IPS DF 6.9 (cell line): Measurements from ENCODE around the gene FBN1.

ENCODE experiments used
- DNase-seq: peaks from one replicate; pipeline ENCODE4 v3.0.0-alpha.2; 2013; ENCODE audit warnings: low read depth, low spot score
- H3K27ac ChIP-seq: one replicate; pipeline ENCODE4 v1.5.1; 2013; ENCODE audit warnings: low read length, control low read depth
- H3K27me3 ChIP-seq: 2 replicates; pipeline ENCODE4 v1.6.1; 2013; ENCODE audit warnings: mild to moderate bottlenecking, low read length; ENCODE audit not compliant: control insufficient read depth, insufficient read depth
- H3K36me3 ChIP-seq: 2 replicates; pipeline ENCODE4 v1.6.1; 2013; ENCODE audit warnings: low read length; ENCODE audit not compliant: control insufficient read depth, insufficient read depth
- H3K4me1 ChIP-seq: 2 replicates; pipeline ENCODE4 v1.6.1; 2013; ENCODE audit warnings: low read length; ENCODE audit not compliant: control insufficient read depth, insufficient read depth
- H3K4me3 ChIP-seq: 2 replicates; pipeline ENCODE4 v1.5.1; 2013; ENCODE audit warnings: mild to moderate bottlenecking, low read length
- H3K9me3 ChIP-seq: 2 replicates; pipeline ENCODE4 v1.6.1; 2013; ENCODE audit warnings: low read length, inconsistent platforms; ENCODE audit not compliant: control insufficient read depth, insufficient read depth
- WGBS: extraction: QIAGEN DNeasy Blood & Tissue Kit; methylation state at CpG from one replicate; pipeline ENCODE4 v1.1.7; 2013; ENCODE audit warnings: mixed read lengths, missing lambda C conversion rate; ENCODE audit not compliant: insufficient read length, insufficient coverage; 5-methylcytosine and 5-hydroxymethylcytosine counted together

FBN1 gene

GRCh38 chr15:48463366-48463880 is 182.1 kb downstream of the FBN1 start:
- no peak for DNase-seq
- H3K27me3 ChIP-seq: no peaks in the 10 kb centered on the region
- H3K9me3 ChIP-seq: no peaks in the 10 kb centered on the region
- H3K4me1 ChIP-seq: no peaks in the 10 kb centered on the region
- no CpG with 5 or more reads among the region's 4 CpGs for WGBS
- H3K36me3 ChIP-seq: no peaks in the 10 kb centered on the region
- no peak overlapping the region for H3K27ac ChIP-seq
- H3K4me3 ChIP-seq: no peak overlapping the region

DNA sequence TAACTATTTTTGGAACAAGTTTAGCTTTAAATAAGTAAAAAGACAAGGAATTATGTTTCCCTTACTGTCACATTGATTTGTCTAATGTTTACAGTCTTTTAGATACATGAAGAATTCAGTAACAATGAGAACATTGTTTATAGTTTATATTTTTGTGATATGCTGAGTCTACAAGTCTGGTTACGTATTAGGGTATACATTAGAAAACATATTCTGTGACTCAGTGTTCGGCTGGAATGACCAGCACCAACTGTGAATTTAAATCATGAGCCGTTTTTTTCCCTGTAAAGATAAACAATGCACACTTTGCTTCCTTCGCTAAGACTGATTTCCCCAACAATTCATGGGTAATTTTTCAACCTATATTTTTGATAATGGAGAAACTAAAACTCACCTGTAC is 182.8 kb downstream of the FBN1 start:
- WGBS: no CpG with 5 or more reads among the region's 4 CpGs
- Histone ChIP-seq H3K27ac (no peak overlapping the region), H3K36me3 (no peaks in the 10 kb centered on the region), H3K27me3 (no peaks in the 10 kb centered on the region), H3K4me1 (no peaks in the 10 kb centered on the region), H3K9me3 (no peaks in the 10 kb centered on the region), H3K4me3 (no peak overlapping the region)
- no peak for DNase-seq

DNA sequence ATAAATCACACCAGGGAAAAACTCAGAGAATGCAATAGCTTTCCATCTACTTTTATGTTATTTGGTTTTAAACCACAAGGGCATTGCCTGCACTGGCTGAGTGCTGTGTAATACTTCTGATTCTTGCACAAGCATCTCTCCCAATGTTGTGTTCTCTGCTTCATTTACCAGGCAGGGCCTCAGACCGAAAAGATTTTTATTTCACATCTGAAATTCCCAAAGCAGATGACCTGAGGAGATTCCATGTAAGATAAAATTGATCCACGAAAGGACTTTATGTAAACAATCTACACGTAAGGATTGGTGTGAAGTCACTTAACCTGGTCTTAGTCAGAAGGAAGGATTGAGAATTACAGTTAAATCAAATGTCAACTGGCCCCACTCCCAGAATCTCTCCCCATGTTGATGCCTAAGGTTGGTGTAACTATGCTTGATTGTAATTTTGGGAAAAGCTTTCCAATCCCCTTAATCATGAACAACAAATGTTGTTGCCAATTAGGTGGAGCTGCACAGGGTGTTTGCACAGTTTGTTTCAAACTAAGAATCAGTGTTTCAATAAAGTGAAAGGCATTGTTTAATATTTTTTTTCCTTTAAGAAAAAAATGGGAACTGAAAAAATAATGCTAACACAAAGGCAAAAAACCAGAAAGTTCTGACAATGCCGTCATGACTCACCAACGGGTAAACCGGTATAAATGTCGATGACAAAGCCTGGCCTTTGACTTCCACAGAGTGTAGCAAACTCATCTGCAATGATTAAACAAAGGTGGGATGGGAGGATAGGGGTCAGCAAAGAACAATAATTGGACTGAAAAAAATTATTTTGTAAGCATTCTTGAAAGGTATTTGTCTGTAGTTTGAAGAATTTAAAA is 185.7 kb downstream of the FBN1 start:
- Histone ChIP-seq H3K27ac (no peak overlapping the region), H3K9me3 (no peaks in the 10 kb centered on the region), H3K4me1 (no peaks in the 10 kb centered on the region), H3K4me3 (no peak overlapping the region), H3K36me3 (no peaks in the 10 kb centered on the region), H3K27me3 (no peaks in the 10 kb centered on the region)
- no CpG with 5 or more reads among the region's 7 CpGs for WGBS
- no peak for DNase-seq

GRCh38 chr15:48458876-48459275 is 186.6 kb downstream of the FBN1 start:
- H3K4me3 ChIP-seq: no peak overlapping the region
- H3K36me3 ChIP-seq: no peaks in the 10 kb centered on the region
- no CpG with 5 or more reads among the region's 2 CpGs for WGBS
- H3K27me3 ChIP-seq: no peaks in the 10 kb centered on the region
- H3K9me3 ChIP-seq: no peaks in the 10 kb centered on the region
- DNase-seq: no peak
- H3K4me1 ChIP-seq: no peaks in the 10 kb centered on the region
- H3K27ac ChIP-seq: no peak overlapping the region

DNA sequence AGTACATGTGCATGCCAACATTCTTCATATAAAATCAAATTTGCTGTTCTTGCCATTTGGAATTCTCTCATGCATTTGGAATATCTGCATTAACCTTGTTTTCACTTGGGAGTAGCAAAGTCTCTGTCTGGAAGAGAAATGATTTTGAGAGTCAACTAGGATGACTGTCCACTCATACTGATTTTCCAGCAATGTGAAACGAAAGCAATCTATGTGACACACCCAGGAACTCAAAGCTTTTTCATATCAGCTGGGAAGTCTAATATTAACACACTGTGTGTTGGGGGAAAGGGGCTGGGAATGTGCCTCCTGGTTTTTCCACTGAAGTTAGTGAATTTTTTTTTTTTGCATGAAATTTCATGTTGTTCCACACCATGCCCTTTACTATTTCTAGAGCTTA is 189.4 kb downstream of the FBN1 start:
- no peaks in the 10 kb centered on the region for H3K36me3 ChIP-seq
- DNase-seq: no peak

DNA sequence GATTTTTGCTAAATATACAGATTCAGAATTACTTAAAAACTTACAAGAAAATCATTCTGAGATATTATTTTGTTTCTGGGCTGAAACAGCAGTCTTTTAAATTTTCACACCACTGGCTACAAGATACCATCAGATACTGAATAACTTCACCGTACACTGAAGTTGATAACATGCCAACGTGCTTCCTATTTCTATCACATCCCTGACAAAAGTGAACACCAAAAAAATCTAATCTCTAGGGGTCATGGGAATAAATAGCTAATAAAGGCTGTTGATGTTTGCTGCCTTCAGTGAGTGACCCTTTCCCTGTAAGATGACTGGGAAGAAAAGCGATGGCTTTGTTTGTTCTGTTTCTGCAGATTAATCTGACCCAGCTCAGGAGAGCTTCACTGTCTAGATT is 193.8 kb downstream of the FBN1 start:
- Histone ChIP-seq H3K4me1 (no peaks in the 10 kb centered on the region), H3K27ac (no peak overlapping the region), H3K36me3 (no peaks in the 10 kb centered on the region), H3K9me3 (no peaks in the 10 kb centered on the region), H3K27me3 (no peaks in the 10 kb centered on the region), H3K4me3 (no peak overlapping the region)
- no peak for DNase-seq
- WGBS: no CpG with 5 or more reads among the region's 3 CpGs

More for the DNA sequence above, 189.4 kb downstream of the FBN1 start:
- Histone ChIP-seq H3K27ac (no peak overlapping the region), H3K4me1 (no peaks in the 10 kb centered on the region), H3K9me3 (no peaks in the 10 kb centered on the region), H3K4me3 (no peak overlapping the region), H3K27me3 (no peaks in the 10 kb centered on the region)
- WGBS: no CpG with 5 or more reads among the region's 1 CpG

DNA sequence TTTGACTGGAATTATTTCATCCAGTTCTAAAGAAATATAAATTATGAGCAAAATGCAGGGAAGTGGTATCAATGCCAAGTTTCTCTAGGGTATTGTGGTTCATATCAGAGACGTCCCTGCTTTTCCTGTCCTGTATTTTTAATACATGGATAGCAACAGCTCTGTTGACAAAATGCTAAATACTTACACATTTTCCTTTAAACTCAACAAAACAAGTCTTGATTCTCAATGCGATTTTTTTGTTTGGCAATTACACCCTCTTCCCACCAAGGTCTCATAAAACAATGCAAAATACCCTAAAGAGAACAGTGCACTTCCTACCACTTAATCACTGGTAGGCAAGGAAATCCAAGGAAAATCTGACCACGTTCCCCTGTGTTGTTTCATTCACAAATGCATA is 194.3 kb downstream of the FBN1 start:
- WGBS: 100% methylated on average over 1 of the region's 3 CpGs
- H3K36me3 ChIP-seq: no peaks in the 10 kb centered on the region

GRCh38 chr15:48449734-48450133 is 195.8 kb downstream of the FBN1 start:
- WGBS: no CpG with 5 or more reads among the region's 3 CpGs
- no peak overlapping the region for H3K27ac ChIP-seq
- no peaks in the 10 kb centered on the region for H3K36me3 ChIP-seq
- H3K27me3 ChIP-seq: no peaks in the 10 kb centered on the region
- H3K4me1 ChIP-seq: no peaks in the 10 kb centered on the region
- no peak for DNase-seq
- no peaks in the 10 kb centered on the region for H3K9me3 ChIP-seq
- H3K4me3 ChIP-seq: no peak overlapping the region

More for the DNA sequence above, 194.3 kb downstream of the FBN1 start:
- no peak for DNase-seq
- H3K27me3 ChIP-seq: no peaks in the 10 kb centered on the region
- H3K27ac ChIP-seq: no peak overlapping the region
- no peaks in the 10 kb centered on the region for H3K9me3 ChIP-seq
- no peaks in the 10 kb centered on the region for H3K4me1 ChIP-seq
- H3K4me3 ChIP-seq: no peak overlapping the region

- Histone ChIP-seq H3K9me3 (no peaks in the 10 kb centered on the region), H3K36me3 (no peaks in the 10 kb centered on the region), H3K27me3 (no peaks in the 10 kb centered on the region), H3K4me3 (no peak overlapping the region), H3K27ac (no peak overlapping the region), H3K4me1 (no peaks in the 10 kb centered on the region)
- DNase-seq: no peak
- WGBS: no CpG with 5 or more reads among the region's 1 CpG
Observed at GRCh38 chr15:48447657-48448056, 197.9 kb downstream of the FBN1 start.

DNA sequence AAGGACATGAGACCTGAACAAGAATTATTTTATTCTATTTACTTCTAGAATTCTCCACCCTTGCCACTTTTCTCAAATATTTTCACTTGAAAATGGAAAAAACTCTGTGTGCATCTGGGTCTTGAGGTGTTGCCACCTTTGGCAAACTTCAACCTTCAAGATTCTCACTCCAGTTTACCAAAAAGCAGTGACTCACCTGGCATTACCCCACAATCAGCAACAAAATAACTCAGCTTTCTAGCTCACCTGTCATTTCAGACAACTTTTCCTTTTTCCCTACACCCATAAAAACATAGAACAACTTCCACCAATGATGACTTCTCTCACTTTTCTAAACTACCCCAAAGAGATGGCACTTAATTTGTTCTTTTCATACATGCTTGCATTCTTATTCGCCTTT is 198.5 kb downstream of the FBN1 start:
- DNase-seq: no peak
- no CpG with 5 or more reads among the region's 1 CpG for WGBS
- H3K4me1 ChIP-seq: no peaks in the 10 kb centered on the region
- H3K36me3 ChIP-seq: no peaks in the 10 kb centered on the region
- H3K9me3 ChIP-seq: no peaks in the 10 kb centered on the region
- H3K27me3 ChIP-seq: no peaks in the 10 kb centered on the region
- no peak overlapping the region for H3K27ac ChIP-seq
- H3K4me3 ChIP-seq: no peak overlapping the region

DNA sequence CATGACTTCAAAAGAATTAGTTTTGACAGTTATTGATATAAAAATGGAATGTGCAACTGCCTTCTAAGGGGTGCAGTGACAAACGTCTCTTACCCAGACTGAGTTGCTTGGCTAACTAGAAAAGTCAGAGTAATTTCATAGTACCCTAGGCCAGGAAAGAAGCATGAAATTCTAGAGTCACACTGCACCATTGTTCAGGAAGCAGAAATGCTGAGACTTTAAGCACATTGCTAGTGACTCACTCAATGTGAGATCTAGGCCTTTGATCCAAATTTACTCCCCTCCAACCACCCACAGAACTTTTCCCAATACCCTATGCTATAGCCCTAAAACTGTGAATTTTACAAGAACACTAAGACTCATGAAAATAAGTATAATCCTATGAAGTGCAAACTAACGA is 203.5 kb downstream of the FBN1 start:
- WGBS: no CpG with 5 or more reads among the region's 2 CpGs
- H3K36me3 ChIP-seq: no peaks in the 10 kb centered on the region

More for the DNA sequence above, 203.5 kb downstream of the FBN1 start:
- no peak for DNase-seq
- Histone ChIP-seq H3K27me3 (no peaks in the 10 kb centered on the region), H3K4me3 (no peak overlapping the region), H3K4me1 (peaks cover 2% of the 10 kb centered on the region; the same call in 1 of the 2 replicates), H3K27ac (no peak overlapping the region), H3K9me3 (no peaks in the 10 kb centered on the region)
